ENCODE results near the gene NPEPL1. TPM values are rescaled to one million over a fixed set of nuclear protein-coding genes. Genes with fewer than 3 reads are reported as not detected.
"Not testable (repeated sequence)": the region's sequence is repeated elsewhere in the genome, so short reads cannot be mapped to it uniquely, and the experiment has no call there.

Gene NPEPL1
- total RNA-seq, 2 experiments from 2014 or later: 13.7 to 15.2 TPM

DNA sequence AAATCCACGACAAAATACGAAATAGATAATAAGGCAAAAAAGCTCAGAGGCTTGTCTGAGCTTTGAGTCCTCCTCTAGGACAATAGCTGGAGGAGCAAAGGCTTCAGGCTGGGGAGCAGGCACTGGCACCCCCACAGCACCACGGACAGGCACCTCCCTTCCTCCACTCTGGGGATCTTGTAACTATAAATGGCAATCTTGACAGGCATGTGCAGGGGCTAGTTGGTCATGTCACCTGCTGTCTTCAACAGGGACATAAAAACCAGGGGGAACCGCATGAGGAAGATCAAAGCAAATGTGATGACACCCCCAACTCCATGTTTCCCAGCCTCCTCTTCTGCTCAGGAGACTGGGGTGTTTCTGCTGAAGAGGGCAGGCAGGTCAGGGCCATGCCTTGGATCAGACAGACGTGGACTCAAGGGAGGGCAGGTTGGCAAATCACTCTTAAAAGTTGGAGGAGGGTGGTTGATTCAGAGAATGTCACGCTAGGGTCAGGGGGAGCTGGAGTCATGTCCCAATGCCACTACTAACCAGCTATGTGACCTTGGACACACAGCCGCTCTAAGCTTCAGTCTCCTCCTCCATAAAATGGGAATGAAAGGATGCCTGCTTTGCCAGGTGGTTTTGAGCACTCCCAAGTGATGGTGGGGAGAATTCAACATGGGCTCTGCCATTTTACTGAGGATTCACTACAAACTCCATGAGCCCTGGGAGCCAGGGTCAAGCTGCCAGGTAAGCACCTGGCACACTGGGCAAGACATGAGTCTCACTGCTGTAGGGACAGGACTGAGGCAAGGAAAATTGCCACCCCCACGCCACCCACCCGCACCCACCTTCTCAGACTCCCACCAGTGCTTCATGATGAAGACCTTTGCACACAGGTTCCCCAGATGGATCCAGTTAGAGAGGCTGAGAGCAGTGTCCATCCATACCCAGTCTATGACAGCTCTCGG lies 48.0 kb downstream of the NPEPL1 start:
- no peak overlapping the region for H3K4me3 Mint-ChIP-seq
- H3K4me1 Mint-ChIP-seq: no peaks in the 10 kb centered on the region
- H3K27ac Mint-ChIP-seq: no peak overlapping the region
- DNase-seq: no peak
- H3K9me3 Mint-ChIP-seq: no peaks in the 10 kb centered on the region
- peaks cover 46% of the 10 kb centered on the region for H3K27me3 Mint-ChIP-seq
- no peaks in the 10 kb centered on the region for H3K36me3 Mint-ChIP-seq

DNA sequence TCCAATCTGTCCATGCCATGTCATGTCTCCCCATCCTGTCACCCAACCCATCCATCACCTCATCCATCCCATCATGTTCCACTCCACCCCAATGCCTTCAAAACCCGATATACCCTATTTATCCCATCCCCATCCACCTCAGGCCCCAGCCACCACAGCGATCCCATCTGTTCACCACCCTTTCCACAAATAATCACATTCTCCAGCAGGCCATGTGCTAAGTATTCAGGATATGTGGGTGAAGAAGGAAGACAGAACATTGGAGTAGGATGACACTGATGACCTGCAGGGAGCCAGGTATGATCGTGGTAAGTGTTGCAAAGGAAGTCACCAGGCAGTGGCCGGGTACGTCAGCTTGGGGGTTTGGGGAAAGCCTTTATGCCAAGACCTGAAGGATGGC lies 48.8 kb downstream of the NPEPL1 start:
- Mint-ChIP-seq H3K27me3 (peaks cover 50% of the 10 kb centered on the region), H3K4me1 (no peaks in the 10 kb centered on the region), H3K27ac (no peak overlapping the region), H3K36me3 (no peaks in the 10 kb centered on the region), H3K4me3 (no peak overlapping the region), H3K9me3 (no peaks in the 10 kb centered on the region)
- no peak for DNase-seq

DNA sequence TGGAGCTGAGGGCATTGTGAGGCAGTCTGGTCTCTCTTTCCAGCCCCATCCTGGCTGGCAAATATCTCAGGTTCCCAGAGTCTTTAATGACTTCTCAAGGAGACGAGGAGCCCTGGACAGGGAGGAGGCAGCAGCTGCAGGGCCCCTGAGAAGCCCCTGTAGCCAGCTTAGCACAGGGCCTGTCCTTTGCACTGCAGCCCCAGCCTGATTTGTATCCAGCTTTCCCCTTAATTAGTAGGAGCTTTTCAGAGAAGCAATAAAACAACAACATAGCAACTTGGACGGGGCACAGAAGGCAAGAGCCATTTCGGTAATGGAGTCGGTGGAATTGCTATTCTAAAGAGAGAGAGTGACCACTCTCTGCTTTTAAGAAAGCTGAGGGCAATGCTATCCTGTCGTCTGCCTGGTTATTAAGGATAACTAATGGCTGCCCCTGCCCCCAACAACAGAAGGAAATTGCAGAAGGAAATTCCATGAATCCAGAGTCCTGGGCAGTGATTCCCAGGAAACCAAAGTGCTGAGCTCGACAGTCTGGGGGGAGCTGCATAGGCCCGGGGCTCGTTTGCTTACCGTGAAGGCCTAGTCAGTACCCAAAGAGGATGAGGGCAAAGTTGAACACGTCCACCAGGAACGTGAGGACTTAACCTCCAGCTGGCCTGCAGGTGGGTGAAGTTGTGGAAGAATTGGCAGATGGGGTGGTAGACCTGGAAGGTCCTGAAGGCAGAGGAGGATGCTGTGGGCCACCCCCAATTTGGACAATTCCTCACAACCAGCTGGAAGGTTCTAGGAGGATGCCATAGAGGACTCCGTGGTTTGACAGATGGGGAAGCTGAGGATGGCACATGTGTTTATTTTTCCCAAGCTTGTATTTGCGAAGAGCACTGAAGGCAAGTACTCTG lies 50.3 kb downstream of the NPEPL1 start:
- H3K27ac Mint-ChIP-seq: no peak overlapping the region
- no peak for DNase-seq
- H3K36me3 Mint-ChIP-seq: no peaks in the 10 kb centered on the region
- no peak overlapping the region for H3K4me3 Mint-ChIP-seq
- H3K27me3 Mint-ChIP-seq: peaks cover 47% of the 10 kb centered on the region
- no peaks in the 10 kb centered on the region for H3K9me3 Mint-ChIP-seq
- H3K4me1 Mint-ChIP-seq: no peaks in the 10 kb centered on the region

DNA sequence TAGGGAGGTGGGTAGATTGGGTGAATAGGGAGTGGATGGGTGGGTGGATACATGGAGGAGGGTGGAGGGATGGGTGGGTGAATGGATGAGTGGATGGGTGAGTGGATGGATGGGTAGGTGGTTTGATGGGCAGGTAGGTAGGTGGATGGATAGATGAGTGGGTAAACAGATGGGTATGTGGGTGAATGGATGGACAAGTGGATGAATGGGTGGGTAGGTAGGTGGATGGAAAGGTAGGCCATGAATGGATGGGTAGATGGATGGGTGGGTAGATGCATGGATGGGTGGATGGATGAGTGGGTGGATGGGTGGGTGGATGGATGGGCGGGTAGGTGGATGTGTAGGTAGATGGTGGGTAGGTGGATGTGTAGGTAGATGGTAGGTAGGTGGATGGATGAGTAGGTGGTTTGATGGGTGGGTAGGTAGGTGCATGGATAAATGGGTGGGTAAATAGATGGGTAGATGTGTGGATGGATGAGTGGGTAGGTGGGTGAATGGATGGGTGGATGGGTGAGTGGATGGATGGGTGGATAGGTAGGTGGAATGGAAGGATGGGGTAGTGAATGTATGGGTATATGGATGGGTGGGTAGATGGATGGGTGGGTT lies 51.4 kb downstream of the NPEPL1 start:
- Mint-ChIP-seq H3K4me3 (no peak overlapping the region), H3K27ac (no peak overlapping the region), H3K27me3 (peaks cover 44% of the 10 kb centered on the region), H3K36me3 (no peaks in the 10 kb centered on the region), H3K9me3 (no peaks in the 10 kb centered on the region), H3K4me1 (no peaks in the 10 kb centered on the region)
- no peak for DNase-seq

DNA sequence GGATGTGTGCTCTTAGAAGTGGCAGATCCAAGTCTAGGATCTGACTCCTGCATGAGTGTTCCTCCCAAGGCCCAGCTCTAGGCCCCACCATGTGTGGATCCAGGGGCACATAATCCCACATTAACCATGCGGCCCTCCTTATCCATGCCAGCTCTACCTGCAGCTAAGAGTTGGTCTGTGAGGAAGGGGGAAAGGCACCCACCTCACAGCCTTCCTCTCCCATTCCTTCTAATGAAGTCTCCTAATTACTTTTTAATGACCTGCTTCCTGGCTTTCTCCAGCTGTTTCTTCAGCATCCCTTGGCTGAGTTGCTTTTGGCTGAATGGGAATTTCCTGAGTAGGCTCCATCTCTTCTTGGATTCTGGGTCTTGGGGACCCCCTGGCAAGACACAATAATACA lies 52.2 kb downstream of the NPEPL1 start:
- no peak for DNase-seq
- H3K4me1 Mint-ChIP-seq: no peaks in the 10 kb centered on the region
- no peaks in the 10 kb centered on the region for H3K9me3 Mint-ChIP-seq
- H3K4me3 Mint-ChIP-seq: no peak overlapping the region
- no peak overlapping the region for H3K27ac Mint-ChIP-seq
- H3K36me3 Mint-ChIP-seq: no peaks in the 10 kb centered on the region
- peaks cover 39% of the 10 kb centered on the region for H3K27me3 Mint-ChIP-seq

DNA sequence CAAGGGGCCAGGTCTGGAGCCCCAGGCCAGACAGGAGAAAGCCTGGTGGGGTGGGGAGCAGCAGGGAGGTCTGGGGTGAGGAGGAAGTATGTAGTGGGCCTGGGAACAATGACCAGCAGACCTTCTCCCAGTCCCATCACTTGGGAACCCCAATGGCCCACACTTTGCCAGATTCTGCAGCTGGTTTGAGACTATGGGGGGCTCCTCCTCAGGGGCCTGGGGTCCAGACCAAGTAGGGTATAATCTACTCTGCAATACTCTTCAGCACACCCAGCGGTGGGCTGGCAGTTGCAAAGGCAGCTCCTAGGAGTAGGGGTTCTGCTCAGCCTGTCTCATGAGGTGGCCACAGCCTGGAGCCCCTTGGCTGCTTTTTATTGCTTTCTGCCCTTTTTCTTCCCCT lies 52.8 kb downstream of the NPEPL1 start:
- no peak for DNase-seq
- H3K27me3 Mint-ChIP-seq: peaks cover 36% of the 10 kb centered on the region
- no peaks in the 10 kb centered on the region for H3K9me3 Mint-ChIP-seq
- H3K4me1 Mint-ChIP-seq: no peaks in the 10 kb centered on the region
- no peaks in the 10 kb centered on the region for H3K36me3 Mint-ChIP-seq
- H3K27ac Mint-ChIP-seq: peak overlapping the region; percentile 39
- H3K4me3 Mint-ChIP-seq: no peak overlapping the region

DNA sequence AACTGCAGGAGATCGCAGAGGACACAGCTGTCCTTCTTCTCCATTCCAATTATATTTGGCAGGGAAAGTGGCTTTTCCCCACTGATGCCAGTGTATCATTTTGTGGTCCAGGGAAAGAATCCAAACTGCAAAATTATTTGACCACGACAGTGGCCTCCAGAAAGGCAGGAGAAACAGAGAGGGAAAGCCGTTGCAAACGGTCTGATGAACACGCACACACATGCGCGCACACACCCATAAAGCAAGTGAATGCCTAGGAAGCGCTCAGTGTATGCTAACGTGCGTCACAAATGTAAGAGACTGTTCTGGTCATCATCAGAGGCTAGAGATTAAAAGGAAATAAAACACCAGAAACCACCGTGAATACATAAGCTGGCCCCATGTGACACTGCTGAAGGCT lies 54.0 kb downstream of the NPEPL1 start:
- Mint-ChIP-seq H3K9me3 (no peaks in the 10 kb centered on the region), H3K27me3 (peaks cover 30% of the 10 kb centered on the region), H3K4me3 (no peak overlapping the region)

DNA sequence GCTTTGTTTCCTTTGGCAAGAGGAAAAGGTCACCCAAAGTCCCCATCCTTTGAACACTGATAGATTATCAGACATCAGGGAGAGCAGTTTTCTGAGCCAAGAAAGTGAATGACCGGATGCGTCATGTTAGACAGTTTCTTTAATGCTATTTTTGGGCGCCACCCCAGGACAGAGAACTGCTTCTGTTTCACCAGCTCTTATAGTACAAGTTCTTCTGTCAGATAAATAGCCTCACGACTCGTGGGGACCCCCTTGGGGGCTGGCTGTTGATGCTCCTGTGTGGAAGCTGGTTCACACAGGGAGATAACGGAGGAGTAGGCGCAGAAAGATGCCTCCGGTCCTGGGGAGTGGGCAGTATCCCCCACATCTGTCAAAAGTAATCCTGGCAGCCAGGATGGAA lies 54.6 kb downstream of the NPEPL1 start:
- no peaks in the 10 kb centered on the region for H3K9me3 Mint-ChIP-seq
- H3K27ac Mint-ChIP-seq: no peak overlapping the region
- no peak overlapping the region for H3K4me3 Mint-ChIP-seq
- H3K36me3 Mint-ChIP-seq: no peaks in the 10 kb centered on the region
- H3K4me1 Mint-ChIP-seq: no peaks in the 10 kb centered on the region
- DNase-seq: no peak
- H3K27me3 Mint-ChIP-seq: peaks cover 29% of the 10 kb centered on the region

More for the DNA sequence above, 54.0 kb downstream of the NPEPL1 start:
- no peaks in the 10 kb centered on the region for H3K36me3 Mint-ChIP-seq
- H3K4me1 Mint-ChIP-seq: no peaks in the 10 kb centered on the region
- H3K27ac Mint-ChIP-seq: no peak overlapping the region
- no peak for DNase-seq

DNA sequence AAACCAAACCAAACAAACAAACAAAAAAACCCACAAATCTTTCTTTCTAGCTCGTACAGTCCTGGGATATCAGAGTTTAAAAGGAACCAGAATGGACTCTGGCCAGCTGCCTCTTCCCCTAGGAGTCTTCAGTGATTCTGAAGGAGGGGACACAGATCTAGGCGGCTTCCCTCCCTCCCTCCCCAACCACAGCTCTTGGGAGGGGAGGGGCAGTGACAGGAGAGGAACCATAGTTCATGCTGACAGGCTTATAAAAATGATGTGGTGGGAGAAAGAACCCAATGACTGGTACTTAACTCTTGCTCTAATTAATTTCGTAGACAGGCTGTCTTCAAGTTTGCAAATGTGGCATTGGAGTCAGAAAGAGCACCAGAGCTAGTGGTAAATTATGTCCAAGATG lies 56.0 kb downstream of the NPEPL1 start:
- no peak overlapping the region for H3K4me3 Mint-ChIP-seq
- no peaks in the 10 kb centered on the region for H3K4me1 Mint-ChIP-seq
- no peaks in the 10 kb centered on the region for H3K36me3 Mint-ChIP-seq
- H3K27ac Mint-ChIP-seq: no peak overlapping the region
- no peak for DNase-seq
- no peaks in the 10 kb centered on the region for H3K9me3 Mint-ChIP-seq
- H3K27me3 Mint-ChIP-seq: peaks cover 23% of the 10 kb centered on the region

DNA sequence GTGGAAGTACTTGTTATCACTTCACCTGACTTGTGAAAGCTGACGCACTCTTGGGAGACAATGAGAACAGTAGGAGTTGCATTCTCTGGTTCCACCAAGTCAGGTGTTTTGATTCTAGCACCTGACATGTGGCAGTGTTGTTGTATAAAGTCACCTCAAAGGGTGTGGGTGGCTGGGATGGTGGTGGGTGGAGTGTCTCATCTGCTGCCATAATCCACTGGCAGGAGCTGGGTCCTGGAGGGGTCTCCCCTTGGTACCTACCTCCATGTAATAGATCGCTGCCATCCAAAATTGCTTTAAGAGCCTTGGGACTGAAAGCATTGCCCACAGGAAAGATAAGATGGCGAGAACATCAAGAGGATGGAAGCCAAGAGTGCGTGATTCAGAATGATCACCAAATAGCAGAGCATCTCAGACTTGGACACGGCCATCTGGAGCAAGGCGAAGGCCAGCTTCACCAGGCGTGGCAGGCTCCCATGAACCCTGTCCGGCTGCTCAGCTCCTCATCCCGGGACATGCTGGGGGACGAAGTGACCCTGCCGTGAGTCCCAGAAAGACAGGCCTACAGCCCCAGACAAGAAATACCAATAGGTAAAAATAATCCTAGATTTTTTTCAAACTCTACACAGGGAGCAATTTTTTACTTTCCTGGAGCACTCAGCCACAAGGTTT lies 56.6 kb downstream of the NPEPL1 start:
- no peak overlapping the region for H3K27ac Mint-ChIP-seq
- peaks cover 17% of the 10 kb centered on the region for H3K27me3 Mint-ChIP-seq
- no peak for DNase-seq
- H3K36me3 Mint-ChIP-seq: no peaks in the 10 kb centered on the region
- no peaks in the 10 kb centered on the region for H3K4me1 Mint-ChIP-seq
- H3K9me3 Mint-ChIP-seq: no peaks in the 10 kb centered on the region
- H3K4me3 Mint-ChIP-seq: no peak overlapping the region

DNA sequence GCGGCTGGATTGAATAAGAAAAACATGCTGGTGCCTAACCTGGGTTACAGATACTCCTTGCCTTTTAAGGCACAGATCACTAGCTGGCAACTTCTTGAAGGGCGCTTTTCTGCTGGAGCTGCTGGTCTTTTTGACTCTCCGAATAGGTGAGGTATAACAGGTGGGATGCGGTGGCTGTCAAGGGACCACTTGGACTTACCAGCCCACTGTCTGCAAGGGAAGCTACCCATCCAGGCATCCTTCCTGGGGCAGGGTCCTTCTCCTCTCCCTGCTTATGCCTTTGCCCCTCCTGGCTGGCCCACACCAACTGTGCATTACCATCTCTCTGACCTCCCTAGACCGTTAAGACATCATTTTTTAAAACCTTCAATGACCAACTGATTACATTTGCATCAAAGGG lies 57.4 kb downstream of the NPEPL1 start:
- Mint-ChIP-seq H3K27me3 (peaks cover 12% of the 10 kb centered on the region), H3K27ac (no peak overlapping the region), H3K4me1 (no peaks in the 10 kb centered on the region), H3K4me3 (no peak overlapping the region), H3K9me3 (no peaks in the 10 kb centered on the region), H3K36me3 (no peaks in the 10 kb centered on the region)
- no peak for DNase-seq

DNA sequence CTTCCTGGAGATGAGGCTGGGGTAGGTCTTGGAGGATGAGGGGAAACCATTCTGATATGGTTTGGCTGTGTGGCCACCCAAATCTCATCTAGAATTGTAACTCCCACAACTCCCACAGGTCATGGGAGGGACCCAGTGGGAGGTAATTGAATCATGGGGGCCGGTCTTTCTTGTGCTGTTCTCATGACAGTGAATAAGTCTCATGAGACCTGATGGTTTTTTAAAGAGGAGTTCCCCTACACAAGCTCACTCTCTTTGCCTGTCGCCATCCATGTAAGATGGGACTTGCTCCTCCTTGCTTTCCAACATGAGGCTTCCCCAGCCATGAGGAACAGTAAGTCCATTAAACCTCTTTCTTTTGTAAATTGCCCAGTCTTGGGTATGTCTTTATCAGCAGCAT lies 58.1 kb downstream of the NPEPL1 start:
- peaks cover 12% of the 10 kb centered on the region for H3K27me3 Mint-ChIP-seq
- H3K36me3 Mint-ChIP-seq, H3K9me3 Mint-ChIP-seq, DNase-seq, H3K4me3 Mint-ChIP-seq, H3K4me1 Mint-ChIP-seq, H3K27ac Mint-ChIP-seq: not testable (repeated sequence)

DNA sequence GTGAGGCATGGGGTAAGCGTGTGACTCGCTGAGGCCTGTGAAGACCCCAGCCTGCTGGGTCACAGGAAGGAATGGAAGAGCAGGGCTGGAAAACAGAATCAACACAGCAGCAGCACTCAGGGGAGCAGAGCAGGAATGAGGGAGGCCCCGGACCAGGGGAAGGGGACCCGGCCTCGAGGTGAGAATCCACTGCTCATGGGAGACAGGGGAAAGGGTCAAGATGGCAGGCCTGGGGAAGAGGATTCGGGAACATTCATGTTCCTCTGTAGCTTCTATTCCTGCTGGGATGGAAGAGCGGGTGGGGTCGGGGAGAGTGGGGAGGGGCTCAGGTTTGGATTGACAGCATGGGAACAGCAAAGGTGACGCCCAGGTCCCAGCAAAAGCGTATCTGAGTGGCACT lies 59.4 kb downstream of the NPEPL1 start:
- H3K9me3 Mint-ChIP-seq: no peaks in the 10 kb centered on the region
- H3K27ac Mint-ChIP-seq: no peak overlapping the region
- H3K4me1 Mint-ChIP-seq: no peaks in the 10 kb centered on the region
- peaks cover 4% of the 10 kb centered on the region for H3K27me3 Mint-ChIP-seq
- no peak for DNase-seq
- H3K4me3 Mint-ChIP-seq: no peak overlapping the region
- H3K36me3 Mint-ChIP-seq: no peaks in the 10 kb centered on the region

DNA sequence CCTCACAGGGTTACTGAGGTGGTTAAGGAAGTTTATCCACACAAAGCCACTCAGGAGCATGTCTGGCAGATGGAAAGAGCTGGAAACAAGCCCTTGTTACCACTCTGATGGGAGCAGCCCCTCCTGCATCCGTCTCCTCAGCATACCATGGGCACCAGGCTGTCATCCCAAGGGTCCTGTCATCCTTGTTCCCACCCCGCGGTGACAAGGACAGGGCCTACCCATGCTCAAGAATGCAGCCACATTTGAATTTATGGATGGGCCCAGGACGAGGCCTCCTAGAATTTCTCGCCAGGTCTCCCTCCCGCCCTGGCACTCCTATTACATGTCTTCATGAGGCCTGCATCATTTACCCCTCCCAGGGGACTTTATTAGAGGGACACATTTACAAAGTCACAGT lies 60.0 kb downstream of the NPEPL1 start:
- DNase-seq: no peak

More for the DNA sequence above, 60.0 kb downstream of the NPEPL1 start:
- Mint-ChIP-seq H3K4me3 (no peak overlapping the region), H3K27ac (no peak overlapping the region), H3K4me1 (no peaks in the 10 kb centered on the region), H3K36me3 (no peaks in the 10 kb centered on the region), H3K27me3 (peaks cover 3% of the 10 kb centered on the region), H3K9me3 (no peaks in the 10 kb centered on the region)
